ENCODE measurements around the gene MLX.

DNA sequence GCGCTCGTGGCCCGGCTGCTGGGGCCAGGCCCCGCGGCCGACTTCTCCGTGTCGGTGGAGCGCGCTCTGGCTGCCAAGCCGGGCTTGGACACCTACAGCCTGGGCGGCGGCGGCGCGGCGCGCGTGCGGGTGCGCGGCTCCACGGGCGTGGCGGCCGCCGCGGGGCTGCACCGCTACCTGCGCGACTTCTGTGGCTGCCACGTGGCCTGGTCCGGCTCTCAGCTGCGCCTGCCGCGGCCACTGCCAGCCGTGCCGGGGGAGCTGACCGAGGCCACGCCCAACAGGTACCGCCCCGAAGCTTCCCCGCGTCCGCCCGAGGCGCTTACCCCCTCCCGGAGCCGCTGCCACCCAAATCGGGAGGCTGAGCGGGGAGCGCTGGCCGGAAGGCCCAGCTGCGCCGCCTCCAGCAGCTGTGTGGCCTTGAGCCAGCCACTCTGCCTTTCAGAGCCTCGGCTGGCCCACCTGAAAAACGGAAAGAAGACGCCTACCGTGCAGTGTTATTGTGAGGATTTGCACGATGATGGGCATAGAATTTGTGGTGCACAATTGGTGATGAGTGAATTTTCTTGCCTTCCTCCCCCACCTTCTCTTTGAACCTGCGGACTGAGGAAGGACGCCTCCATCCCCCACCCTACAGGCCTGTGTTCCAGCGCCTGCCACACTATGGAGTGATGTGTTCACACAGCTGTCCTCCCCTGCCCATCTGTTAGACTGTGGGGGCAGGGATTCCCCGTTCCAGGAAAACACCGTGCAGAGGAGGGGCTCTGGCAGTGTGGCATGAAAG, 30.3 kb upstream of the MLX start:
- peak; percentile 31; the same call in 1 of the 2 replicates for TF ChIP-seq POLR2AphosphoS5 (IDR thresholded peaks at IDR 0.05; ENCODE audit: low read depth, low read length)
- TF ChIP-seq, protein P1, sequence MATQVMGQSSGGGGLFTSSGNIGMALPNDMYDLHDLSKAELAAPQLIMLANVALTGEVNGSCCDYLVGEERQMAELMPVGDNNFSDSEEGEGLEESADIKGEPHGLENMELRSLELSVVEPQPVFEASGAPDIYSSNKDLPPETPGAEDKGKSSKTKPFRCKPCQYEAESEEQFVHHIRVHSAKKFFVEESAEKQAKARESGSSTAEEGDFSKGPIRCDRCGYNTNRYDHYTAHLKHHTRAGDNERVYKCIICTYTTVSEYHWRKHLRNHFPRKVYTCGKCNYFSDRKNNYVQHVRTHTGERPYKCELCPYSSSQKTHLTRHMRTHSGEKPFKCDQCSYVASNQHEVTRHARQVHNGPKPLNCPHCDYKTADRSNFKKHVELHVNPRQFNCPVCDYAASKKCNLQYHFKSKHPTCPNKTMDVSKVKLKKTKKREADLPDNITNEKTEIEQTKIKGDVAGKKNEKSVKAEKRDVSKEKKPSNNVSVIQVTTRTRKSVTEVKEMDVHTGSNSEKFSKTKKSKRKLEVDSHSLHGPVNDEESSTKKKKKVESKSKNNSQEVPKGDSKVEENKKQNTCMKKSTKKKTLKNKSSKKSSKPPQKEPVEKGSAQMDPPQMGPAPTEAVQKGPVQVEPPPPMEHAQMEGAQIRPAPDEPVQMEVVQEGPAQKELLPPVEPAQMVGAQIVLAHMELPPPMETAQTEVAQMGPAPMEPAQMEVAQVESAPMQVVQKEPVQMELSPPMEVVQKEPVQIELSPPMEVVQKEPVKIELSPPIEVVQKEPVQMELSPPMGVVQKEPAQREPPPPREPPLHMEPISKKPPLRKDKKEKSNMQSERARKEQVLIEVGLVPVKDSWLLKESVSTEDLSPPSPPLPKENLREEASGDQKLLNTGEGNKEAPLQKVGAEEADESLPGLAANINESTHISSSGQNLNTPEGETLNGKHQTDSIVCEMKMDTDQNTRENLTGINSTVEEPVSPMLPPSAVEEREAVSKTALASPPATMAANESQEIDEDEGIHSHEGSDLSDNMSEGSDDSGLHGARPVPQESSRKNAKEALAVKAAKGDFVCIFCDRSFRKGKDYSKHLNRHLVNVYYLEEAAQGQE (IDR thresholded peaks at IDR 0.05; ENCODE audit: insufficient read depth in 1 of 2, low read depth in 2 of 2, low read length in 2 of 2) = no peak
- no peak; the same call in 1 of the 2 replicates for TF ChIP-seq TAF1 (IDR thresholded peaks at IDR 0.05; ENCODE audit: borderline replicate concordance, insufficient read depth, low read length)

All from PFSK-1 (cell line).